NCI-H1092 treated with DMSO at 0.1 percent for 48 hours (cell line): ENCODE measurements around the gene JMJD8.

Source experiments
- DNase-seq: peaks from one replicate; lab custom pipeline; 2025; lab: John Stamatoyannopoulos, UW

JMJD8 gene

DNA sequence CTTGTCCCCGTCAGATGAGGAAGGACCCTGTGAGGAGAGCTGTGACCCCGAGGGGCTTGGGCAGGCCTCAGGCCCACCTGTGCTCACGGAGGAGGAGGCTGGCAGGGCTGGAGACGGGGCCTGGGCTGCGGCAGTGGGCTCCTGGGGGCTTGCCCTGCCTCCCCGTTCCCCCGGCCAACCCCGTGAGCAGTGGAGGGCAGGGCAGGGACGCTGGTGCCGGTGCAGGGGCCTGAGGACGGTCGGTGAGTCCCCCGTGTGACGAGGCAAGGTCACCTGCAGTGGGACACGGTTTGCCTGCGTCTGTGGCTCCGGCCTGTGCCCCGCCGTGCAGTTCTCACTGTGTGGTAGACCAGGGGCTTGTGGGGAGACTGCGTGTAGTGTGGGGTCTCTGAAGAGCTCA lies 24.5 kb downstream of the JMJD8 start:
- no peak for DNase-seq

DNA sequence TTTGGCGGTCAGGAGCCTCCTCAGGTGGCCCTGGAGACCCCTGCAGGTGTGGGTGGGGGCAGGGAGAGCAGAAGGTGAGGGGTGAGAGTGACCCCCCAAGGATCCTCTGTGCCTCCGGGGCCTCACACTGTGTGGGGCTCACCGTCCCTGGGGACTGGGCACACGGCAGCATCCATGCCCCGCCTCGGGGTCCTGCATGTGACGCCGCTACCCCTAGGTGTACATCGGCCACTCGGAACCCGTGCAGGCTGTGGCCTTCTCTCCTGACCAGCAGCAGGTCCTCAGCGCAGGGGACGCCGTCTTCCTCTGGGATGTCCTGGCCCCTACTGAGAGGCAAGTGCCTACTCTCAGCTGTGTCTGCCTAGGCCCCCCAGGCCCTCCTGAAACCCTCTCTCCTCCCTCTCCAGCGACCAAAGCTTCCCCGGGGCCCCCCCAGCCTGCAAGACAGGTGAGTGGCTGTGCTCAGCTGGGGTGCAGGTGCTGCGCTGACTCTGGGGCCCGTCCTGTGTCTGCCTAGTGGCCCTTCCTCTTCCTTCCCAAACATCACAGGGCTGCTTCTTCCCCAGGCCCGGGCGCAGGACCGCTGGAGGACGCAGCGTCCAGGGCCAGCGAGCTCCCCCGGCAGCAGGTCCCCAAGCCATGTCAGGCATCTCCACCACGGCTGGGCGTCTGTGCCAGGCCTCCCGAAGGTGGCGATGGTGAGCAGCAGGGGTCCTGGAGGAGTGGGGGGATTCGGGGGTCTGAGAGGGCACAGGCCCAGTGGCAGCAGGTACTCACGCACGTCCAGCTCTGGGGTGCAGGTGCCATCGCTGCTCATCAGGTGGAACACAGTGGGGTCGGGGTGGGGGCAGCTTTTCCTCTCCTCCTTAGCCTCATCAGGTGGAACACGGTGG lies 25.2 kb downstream of the JMJD8 start:
- DNase-seq: no peak

DNA sequence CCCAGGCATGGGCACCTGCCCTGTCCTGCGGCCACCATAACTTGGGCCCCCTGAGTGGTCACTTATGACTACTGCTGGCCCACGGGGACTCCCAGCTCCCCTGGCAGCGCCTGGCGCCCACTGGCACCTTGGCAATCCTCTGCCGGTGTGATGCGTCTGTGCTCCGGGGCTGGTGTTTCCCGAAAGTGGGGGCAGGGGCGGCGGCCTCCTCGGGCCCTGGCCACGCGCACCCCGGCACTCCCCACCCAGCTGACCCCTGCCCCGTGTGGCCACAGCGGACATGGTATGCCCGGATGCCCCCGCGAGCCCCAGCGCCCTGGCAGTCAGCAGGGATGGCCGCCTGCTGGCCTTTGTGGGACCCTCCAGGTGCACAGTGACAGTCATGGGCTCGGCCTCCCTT lies 26.6 kb downstream of the JMJD8 start:
- DNase-seq: no peak

DNA sequence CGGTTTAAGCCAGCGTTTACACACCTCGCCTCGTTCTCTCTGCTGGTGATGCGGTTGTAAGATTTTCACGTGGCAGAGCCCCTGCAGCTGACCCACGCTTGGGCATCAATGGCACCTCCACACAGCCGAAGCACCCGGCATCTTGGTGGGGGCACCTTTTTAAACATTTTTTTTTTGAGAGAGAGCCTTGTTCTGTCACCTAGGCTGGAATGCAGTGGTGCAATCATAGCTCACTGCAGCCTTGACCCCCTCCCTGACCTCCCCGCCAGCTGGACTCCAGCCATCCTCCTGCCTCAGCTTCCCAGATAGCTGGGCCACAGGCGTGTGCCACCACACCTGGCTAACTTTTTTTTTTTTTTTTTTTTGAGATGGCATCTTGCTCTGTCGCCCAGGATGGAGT lies 30.1 kb downstream of the JMJD8 start:
- DNase-seq: no peak

DNA sequence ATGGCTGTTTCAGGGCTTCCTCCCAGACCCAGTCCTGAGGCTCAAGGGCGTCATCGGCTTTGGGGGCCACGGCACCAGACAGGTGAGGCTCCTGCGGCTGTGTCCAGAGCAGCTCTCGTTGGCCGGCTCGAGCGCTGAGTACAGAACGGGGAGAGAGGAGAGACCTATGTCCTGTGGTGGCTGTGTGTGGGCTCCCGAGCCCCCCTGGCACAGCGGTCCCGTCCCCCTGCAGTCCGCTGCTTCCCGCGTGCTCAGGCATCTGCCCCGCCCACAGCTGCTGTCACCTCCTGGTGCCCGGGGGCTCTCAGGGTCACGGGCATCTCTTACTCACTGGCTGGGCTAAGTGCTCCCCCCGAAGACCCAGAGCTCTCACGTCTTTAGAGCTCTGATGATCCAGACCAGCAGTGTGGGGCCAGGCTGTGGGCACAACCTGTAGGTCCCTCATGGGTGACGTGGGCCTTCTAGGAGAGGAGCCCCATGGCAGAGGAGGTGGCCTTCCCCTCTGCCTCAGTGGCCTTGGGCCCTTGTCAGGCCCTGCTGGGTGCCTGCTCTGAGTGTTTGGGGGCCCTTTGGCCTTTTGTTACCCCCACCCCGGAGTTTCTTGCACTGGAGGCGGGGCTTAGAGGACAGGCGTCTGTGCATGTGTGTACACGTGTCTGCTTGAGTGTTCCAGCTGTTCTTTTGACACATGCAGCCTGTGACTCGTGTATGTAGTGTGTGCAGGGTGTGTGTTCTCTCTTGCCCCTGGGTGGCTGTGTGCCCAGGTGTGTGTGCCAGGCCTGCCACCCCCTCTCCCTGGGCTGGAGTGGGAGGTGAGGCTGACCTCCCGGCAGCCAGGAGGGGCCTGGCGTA lies 31.5 kb downstream of the JMJD8 start:
- DNase-seq: no peak

DNA sequence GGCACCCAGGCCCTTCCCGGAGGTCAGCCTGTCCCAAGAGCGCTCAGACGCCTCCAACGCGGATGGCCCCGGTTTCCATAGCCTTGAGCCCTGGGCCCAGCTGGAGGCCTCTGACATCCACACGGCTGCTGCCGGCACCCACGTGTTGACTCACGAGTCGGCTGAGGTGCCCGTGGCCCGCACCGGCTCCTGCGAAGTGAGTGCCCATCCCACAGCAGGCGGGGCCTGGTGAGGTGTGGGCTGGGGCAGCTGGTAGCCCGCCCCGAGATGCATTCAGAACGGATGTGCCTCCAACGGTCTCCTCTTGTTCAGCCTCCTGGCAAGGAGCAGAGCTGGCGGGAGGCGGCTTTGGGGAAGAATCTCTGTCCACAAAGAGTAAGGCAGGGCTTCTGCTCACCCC lies 32.3 kb downstream of the JMJD8 start:
- no peak for DNase-seq

DNA sequence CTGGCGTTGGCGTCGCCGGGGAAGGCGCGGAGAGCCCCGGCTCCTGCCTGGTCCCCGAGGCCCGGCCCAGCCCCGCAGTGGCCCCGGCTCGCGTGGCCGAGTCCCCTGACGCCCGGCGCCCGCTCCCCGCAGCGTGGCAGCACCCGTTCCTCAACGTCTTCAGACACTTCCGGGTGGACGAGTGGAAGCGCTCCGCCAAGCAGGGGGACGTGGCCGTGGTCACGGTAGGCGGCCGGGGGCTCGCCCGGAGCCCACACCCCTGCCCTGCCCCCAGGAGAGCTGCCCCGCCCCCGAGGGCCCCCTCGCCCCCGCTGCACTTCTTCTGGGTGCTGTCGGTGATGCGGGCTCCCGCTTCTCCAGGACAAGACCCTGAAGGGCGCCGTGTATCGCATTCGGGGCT lies 34.5 kb downstream of the JMJD8 start:
- no peak for DNase-seq

DNA sequence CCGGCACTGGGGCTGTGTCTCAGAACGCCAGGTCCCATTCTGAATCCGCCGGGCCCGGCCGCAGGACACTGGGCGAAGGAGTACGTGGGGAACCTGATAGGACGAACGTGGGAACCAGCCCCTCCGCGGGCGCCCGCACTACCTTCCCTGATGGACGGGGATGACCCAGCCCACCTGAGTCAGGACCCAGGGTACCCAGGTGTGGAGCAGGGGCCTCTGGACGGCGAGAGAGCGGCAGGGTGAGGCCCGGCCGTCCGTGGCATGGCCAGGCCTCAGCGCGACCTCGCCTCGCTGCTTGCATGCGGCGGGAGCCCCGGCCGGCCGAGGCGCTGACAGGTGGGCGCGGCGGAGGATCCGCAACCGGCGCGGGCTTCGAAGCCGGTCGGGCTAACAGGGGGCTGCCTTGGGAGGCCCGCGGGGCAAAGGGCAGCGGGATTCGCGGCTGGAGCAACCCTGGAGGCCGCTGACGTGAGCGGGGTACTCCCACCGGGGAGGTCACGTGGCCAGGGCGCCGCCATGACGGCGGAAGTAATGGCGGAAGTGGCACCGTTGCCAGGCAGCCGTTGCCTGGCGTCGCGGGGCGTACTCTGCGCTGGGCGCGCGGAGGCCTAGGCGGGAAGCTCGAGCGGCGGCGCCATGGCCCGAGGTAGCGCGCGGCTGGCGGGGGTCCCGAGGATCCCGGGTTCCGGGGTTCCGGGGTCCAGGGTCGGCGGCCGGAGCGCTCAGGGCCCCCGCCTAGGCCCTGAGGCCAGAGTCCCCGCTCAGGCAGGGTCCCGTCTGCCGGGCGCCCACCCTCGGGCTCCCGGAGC lies 35.1 kb downstream of the JMJD8 start, which contains the start of gene WDR90:
Gene WDR90 (plus strand): TSS at position 585 of the 809 bp plus-strand sequence. CDS start 52 bp downstream, at position 637.
- DNase-seq: peak; percentile 82

DNA sequence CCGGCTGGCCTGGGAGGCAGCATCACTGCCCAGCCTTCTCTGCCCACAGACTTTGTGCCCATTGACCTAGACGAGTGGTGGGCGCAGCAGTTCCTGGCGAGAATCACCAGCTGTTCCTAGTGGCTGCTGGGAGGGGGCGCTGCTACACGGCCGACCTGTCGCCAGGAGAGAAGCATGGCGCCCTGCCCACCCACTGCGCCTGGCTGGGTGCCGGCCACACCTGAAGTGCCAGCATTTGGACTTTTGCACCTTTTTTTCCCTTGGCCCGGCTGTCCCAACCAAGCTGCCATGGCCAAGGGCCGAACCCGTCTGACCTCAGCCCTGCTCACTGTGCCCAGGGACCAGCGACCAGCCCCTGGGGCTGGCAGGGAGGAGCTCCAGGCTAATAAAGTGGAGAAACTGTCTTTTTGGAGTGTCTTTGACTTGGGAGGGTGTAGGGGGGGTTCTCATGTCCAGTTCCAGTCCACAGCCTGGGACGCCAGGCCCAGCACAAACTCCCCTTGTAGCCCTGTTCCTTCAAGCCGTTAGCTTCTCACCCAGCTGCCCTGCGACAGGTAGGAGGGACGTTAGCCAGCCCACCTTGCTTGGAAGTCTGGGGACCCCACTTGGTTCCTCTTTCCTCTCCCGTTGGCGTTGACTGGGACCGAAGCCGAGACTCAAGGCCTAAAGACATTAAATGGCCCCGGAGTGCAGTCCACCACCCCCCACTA lies 35.9 kb downstream of the JMJD8 start:
- DNase-seq: peak; percentile 29

DNA sequence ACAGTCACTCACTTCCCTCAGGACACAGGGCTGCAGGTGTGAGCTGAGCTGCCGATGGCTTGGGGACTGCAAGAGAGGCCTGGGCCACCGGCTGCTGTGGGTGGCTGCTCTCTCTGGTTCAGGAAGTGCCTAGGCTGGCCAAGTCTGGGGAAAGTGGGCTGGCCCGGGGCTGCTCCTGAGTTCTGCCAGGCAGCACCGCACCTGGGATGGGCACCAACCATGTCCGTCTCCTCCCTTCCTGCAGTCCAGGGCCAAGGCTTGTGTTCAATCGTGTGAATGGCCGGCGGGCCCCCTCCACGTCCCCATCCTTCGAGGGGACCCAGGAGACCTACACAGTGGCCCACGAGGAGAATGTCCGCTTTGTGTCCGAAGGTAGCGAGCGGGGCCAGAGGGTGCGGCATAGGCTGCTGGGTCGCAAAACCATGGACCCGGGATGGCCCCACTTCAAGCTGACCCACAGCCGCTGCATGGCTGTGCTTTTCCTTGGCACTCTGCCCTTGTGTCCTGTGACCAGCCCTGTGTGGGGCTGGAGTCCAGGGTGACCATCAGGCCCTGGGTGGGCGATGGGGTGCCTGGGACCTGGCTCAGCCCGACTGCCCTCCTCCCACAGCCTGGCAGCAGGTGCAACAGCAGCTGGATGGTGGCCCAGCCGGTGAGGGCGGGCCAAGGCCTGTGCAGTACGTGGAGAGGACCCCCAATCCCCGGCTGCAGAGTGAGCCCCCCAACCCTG lies 36.8 kb downstream of the JMJD8 start:
- DNase-seq: no peak

DNA sequence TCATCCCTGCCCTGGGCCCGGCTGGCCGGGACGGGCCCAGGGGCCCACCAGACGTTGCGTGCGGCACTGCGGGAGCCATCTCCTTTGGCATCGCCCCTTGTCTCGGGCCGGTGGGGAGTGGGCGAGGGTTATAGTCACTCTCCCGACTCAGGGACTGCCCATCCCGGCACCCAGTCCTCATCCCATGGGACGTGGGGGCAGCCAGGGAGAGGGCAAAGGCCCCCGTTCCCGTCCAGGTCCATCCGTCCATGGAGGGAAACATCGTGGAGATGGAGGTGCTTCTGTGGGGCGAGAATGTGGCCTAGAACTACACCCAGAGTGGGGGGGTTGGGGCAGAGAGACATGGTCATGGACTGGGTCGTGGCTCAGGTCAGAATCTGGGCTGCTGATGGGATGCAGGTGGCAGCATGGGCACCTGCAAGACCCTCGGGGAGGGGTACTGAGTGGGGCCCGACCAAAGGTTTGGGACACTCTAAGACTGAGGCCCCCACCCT lies 37.4 kb downstream of the JMJD8 start:
- DNase-seq: no peak

DNA sequence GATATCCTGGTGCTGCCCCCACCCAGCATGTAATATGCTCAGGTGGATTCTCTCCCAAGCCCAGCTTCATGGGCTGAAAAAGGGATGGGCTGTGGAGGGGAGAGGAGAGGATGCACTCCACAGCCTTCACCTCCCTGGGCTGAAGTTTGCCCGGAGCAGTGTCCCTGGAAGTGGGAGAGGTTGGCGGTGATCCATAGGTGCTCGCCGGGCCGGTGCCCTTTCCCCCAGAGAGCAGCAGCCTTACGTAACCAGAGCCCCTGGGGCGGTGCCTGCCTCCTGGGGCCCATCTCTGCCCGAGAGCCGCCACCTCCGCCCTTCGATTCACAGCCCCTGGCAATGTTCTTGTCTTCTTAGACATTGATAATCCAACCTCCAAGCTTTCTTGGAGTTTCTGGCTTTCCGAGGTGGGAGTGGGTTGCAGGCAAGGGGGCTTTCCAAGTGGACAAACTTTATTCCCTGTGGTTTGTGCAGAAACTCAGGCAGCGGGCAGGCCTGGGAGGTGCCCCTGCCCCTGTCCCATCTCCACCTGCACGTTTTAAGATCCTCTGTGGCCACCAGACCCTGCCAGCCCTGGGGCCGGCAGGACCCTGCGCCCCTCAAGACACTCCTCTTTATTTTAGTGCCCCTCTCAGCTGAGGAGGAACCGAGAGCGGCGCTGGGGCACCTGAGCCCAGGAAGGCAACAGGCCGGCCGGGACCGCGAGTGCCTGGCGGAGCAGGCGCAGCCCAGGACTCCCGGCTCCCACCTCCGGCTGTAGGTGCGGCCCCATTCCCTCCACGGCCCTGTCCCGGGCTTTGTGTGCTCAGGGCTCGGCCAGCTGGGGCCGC lies 38.1 kb downstream of the JMJD8 start:
- DNase-seq: no peak

DNA sequence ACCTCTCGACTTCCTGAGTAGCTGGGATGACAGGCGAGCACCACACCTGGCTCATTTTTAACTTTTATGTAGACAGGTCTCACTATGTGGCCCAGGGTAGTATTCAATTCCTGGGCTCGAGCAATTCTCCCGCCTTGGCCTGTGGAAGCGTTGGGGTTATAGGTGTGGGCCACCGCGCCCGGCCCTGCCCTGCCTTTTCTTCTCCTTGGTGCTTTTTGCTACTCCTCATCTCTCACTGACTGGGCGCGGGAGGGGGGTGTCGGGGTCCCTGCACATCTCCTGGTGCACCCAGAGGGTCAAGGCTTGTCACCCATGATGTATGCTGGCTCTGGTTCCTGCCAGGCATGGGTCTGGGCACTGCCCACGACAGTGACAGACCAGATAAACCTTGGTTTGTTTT lies 39.6 kb downstream of the JMJD8 start:
- no peak for DNase-seq

DNA sequence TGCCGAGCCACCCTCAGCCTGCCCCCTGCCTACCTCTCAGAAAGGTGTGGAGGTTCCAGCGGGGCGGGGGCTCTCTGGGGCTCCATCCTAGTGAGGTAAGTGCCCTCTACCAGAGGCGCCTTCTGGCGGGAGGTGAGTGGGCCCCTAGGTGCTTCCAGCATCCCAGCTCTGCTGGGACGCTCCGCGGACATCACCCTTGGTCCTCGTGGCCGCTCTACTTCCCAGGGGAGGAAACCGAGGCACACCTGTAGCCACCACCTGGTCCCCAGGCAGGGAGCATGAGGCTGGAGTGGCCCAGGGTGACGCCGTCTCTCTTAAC lies 41.1 kb downstream of the JMJD8 start:
- no peak for DNase-seq

DNA sequence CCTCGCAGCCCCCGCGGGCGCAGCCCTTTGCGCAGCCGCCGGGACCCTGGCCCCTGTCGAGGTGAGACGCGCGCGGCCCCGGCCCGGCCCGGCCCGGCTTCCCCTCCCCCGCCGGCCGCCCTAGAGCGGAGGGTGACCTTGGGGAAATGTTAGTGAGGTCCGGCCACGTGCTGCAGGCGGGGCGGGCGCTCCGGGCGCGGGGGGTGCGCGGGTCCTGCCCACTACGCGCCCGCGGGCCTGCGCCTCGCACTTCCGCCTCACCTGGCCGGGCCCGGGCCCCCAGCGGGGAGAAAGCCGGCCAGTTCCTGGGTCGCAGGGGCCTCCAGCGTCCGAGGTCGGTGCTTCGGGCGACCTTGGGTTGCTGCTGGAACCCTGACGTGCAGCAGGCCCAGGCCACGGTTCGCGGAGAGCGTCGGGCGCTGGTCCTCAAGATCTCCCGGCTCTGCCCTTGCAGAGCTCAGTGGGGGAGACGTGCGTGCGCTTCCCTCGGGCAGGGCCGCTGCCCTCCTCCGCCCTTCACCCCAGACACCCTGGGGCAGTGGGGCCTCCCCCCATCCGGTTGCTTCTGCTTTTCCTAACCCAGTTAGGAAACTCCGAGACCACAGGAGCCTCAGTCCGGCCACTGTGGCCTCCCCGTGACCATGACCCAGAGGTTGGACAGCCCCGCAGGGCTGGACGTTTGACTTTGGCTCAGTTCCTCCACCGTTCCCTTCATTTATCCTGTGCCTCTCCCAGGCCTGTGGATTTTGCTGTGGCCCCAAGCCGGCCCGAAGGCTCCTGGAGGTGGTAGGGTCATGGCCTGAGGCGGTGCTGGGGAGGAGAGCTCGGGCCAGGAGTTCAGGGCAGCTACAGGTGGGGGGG lies 41.7 kb downstream of the JMJD8 start:
- DNase-seq: no peak

DNA sequence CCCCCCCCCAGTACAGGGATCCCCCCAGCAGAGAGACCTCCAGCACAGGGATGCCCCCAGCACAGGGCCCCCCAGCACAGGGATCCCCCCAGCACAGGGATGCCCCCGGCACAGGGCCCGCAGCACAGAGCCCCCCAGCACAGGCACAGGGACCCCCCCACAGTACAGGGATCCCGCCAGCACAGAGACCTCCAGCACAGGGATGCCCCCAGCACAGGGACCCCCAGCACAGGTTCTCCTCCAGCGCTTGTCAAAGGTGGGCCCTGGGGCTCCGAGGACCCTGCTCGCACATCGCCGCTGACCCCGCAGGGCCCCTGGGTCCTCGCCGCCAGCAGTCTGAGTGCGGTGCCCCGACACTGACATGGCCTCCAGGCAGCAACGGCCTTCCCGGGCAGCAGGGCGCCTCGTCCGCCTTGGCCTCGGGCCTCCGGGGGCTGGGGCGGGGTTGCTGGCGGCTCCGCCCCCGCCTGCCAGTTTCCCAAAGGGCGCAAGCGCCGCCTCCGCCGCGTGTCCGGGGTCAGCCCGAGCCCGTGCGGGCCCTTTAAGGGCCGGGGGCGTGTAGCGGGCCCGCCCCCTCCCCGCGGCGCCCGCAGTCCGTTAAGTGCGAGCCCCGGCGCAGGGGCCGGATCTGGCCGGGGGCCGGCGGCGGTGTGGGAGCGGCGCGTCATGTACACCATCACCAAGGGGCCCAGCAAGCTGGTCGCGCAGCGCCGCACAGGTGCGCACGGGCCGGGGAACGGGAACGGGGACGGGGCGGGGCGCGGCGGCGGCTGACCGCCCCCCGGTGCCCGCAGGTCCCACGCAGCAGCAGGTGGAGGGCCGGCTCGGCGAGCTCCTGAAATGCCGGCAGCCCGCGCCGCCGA lies 42.6 kb downstream of the JMJD8 start, which contains the start of gene MCRIP2:
Gene MCRIP2 (plus strand): TSS at position 503 of the 863 bp plus-strand sequence. CDS start 164 bp downstream, at position 667.
- DNase-seq: peak; percentile 26

DNA sequence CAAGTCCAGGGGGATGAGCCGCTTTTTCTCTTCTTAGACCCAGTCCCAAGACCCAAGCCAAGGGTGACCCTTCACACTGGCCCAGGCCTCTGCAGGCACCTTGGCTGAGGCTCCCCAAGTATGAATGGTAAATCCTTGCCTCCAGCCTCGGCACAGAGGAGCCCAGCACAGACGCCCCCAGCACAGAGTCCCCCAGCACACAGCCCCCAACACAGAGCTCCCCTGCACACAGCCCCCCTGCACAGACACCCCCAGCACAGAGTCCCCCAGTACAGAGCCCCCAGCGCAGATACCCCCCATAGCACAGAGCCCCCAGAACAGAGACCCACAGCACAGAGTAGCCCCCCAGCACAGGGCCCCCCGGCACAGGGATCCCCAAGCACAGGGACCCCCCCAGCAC lies 43.5 kb downstream of the JMJD8 start:
- DNase-seq: no peak

DNA sequence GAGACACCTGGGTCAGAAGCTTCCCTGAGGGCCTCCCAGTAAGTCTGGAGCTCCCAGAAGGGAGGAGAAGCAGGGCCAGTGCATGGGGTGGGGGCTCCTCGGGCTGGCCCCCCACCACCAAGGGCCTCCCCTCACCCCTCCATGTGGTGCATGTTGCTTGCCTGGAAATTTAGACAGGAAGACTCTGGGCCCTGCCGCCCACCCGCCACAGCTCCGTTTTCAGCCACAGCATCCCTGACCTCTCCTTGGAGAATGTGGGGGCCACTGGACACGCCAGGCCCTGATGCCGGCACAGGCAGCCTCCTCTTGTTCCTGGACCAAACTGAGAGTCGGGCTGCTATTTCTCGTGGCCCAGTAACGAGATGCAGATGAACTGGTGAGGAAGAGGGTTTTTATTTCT lies 45.3 kb downstream of the JMJD8 start:
- no peak for DNase-seq
